NK-92 (cell line): Measurements from ENCODE around the gene SH3RF1.

Experiments used
- DNase-seq: peaks from one replicate; lab custom pipeline; 2025; ENCODE audit not compliant: unreplicated experiment; lab: John Stamatoyannopoulos, UW

SH3RF1 gene

GRCh38 chr4:169252339-169253112, 18.2 kb downstream of the SH3RF1 start:
- DNase-seq = no peak

GRCh38 chr4:169251291-169252235, 19.2 kb downstream of the SH3RF1 start:
- no peak for DNase-seq

- DNase-seq = no peak
Measured at GRCh38 chr4:169250796-169251195, 20.0 kb downstream of the SH3RF1 start.

GRCh38 chr4:169249999-169250398, 20.8 kb downstream of the SH3RF1 start:
- DNase-seq = no peak

- DNase-seq = no peak
Measured at GRCh38 chr4:169249214-169249973, 21.4 kb downstream of the SH3RF1 start.

GRCh38 chr4:169248645-169249044, 22.1 kb downstream of the SH3RF1 start:
- DNase-seq = no peak

GRCh38 chr4:169246957-169247396, 23.8 kb downstream of the SH3RF1 start:
- no peak for DNase-seq

GRCh38 chr4:169246279-169246678, 24.5 kb downstream of the SH3RF1 start:
- DNase-seq = no peak

GRCh38 chr4:169245061-169245460, 25.7 kb downstream of the SH3RF1 start:
- no peak for DNase-seq

GRCh38 chr4:169243825-169244609, 26.7 kb downstream of the SH3RF1 start:
- no peak for DNase-seq

GRCh38 chr4:169241464-169241863, 29.3 kb downstream of the SH3RF1 start:
- no peak for DNase-seq

- no peak for DNase-seq
Measured at GRCh38 chr4:169239221-169239905, 31.4 kb downstream of the SH3RF1 start.

- no peak for DNase-seq
Measured at GRCh38 chr4:169238445-169238844, 32.3 kb downstream of the SH3RF1 start.

- no peak for DNase-seq
Measured at GRCh38 chr4:169236873-169237626, 33.7 kb downstream of the SH3RF1 start.

- no peak for DNase-seq
Measured at GRCh38 chr4:169236078-169236477, 34.7 kb downstream of the SH3RF1 start.

GRCh38 chr4:169234137-169234855, 36.5 kb downstream of the SH3RF1 start:
- DNase-seq = no peak

- DNase-seq = no peak
Measured at GRCh38 chr4:169233691-169234090, 37.1 kb downstream of the SH3RF1 start.

- DNase-seq = no peak
Measured at GRCh38 chr4:169231647-169232262, 39.0 kb downstream of the SH3RF1 start.
